ENCODE data around the gene BGLAP.

Gene BGLAP

GRCh38 chr1:156248323-156248683 is 6.3 kb downstream of the BGLAP start:
- Histone ChIP-seq H3F3A (ENCODE audit: control insufficient read depth, insufficient read depth) (peaks cover 6% of the 10 kb centered on the region), H3K4me3 (ENCODE audit: low read length) (no peak overlapping the region), H3K27ac (ENCODE audit: low read depth, low read length) (no peak overlapping the region), H3K4me2 (ENCODE audit: low read length) (no peak overlapping the region), H3K36me3 (ENCODE audit: control insufficient read depth, low read length) (peaks cover 41% of the 10 kb centered on the region), H4K20me1 (ENCODE audit: control insufficient read depth, insufficient read depth, low read depth, low read length) (no peaks in the 10 kb centered on the region), H3K4me1 (ENCODE audit: control insufficient read depth, low read length) (peaks cover 18% of the 10 kb centered on the region), H3K27me3 (ENCODE audit: control insufficient read depth, low read length) (peaks cover 11% of the 10 kb centered on the region), H3K79me2 (ENCODE audit: control insufficient read depth, low read length) (no peaks in the 10 kb centered on the region), H3K9me3 (ENCODE audit: control insufficient read depth, insufficient read depth, low read length) (no peaks in the 10 kb centered on the region), H3K9me2 (replicated peaks; ENCODE audit: control insufficient read depth, low read length) (no peaks in the 10 kb centered on the region)
- no peak for TF ChIP-seq CTCF (IDR thresholded peaks at IDR 0.05; ENCODE audit: low read depth, low read length, poor library complexity, severe bottlenecking)
- no peak for TF ChIP-seq EZH2phosphoT487 (IDR thresholded peaks at IDR 0.05; ENCODE audit: borderline replicate concordance, low read length)

- peaks cover 11% of the 10 kb centered on the region for H3K27me3 ChIP-seq (ENCODE audit: control insufficient read depth, low read length)
- no peaks in the 10 kb centered on the region for H3K79me2 ChIP-seq (ENCODE audit: control insufficient read depth, low read length)
- H3K4me3 ChIP-seq (ENCODE audit: low read length), result no peak overlapping the region
- H3K9me2 ChIP-seq (replicated peaks; ENCODE audit: control insufficient read depth, low read length), result no peaks in the 10 kb centered on the region
- H3K36me3 ChIP-seq (ENCODE audit: control insufficient read depth, low read length), result peaks cover 52% of the 10 kb centered on the region
- H3F3A ChIP-seq (ENCODE audit: control insufficient read depth, insufficient read depth), result peaks cover 6% of the 10 kb centered on the region
- H3K27ac ChIP-seq (ENCODE audit: low read depth, low read length), result no peak overlapping the region
- H3K4me1 ChIP-seq (ENCODE audit: control insufficient read depth, low read length), result peaks cover 18% of the 10 kb centered on the region
- TF ChIP-seq CTCF (IDR thresholded peaks at IDR 0.05; ENCODE audit: low read depth, low read length, poor library complexity, severe bottlenecking) (no peak), EZH2phosphoT487 (IDR thresholded peaks at IDR 0.05; ENCODE audit: borderline replicate concordance, low read length) (no peak)
- no peaks in the 10 kb centered on the region for H4K20me1 ChIP-seq (ENCODE audit: control insufficient read depth, insufficient read depth, low read depth, low read length)
- no peak overlapping the region for H3K4me2 ChIP-seq (ENCODE audit: low read length)
- H3K9me3 ChIP-seq (ENCODE audit: control insufficient read depth, insufficient read depth, low read length), result no peaks in the 10 kb centered on the region
Measured at GRCh38 chr1:156249593-156249992, 7.6 kb downstream of the BGLAP start.

- no peak for TF ChIP-seq CTCF (IDR thresholded peaks at IDR 0.05; ENCODE audit: low read depth, low read length, poor library complexity, severe bottlenecking)
- no peak overlapping the region for H3K4me3 ChIP-seq (ENCODE audit: low read length)
- H3K9me3 ChIP-seq (ENCODE audit: control insufficient read depth, insufficient read depth, low read length), result no peaks in the 10 kb centered on the region
- H4K20me1 ChIP-seq (ENCODE audit: control insufficient read depth, insufficient read depth, low read depth, low read length), result no peaks in the 10 kb centered on the region
- H3K27ac ChIP-seq (ENCODE audit: low read depth, low read length), result no peak overlapping the region
- no peak overlapping the region for H3K4me2 ChIP-seq (ENCODE audit: low read length)
- no peaks in the 10 kb centered on the region for H3K4me1 ChIP-seq (ENCODE audit: control insufficient read depth, low read length)
- no peaks in the 10 kb centered on the region for H3K9me2 ChIP-seq (replicated peaks; ENCODE audit: control insufficient read depth, low read length)
- H3K36me3 ChIP-seq (ENCODE audit: control insufficient read depth, low read length), result peaks cover 61% of the 10 kb centered on the region
- no peaks in the 10 kb centered on the region for H3K79me2 ChIP-seq (ENCODE audit: control insufficient read depth, low read length)
- peaks cover 1% of the 10 kb centered on the region; the same call in 1 of the 2 replicates for H3F3A ChIP-seq (ENCODE audit: control insufficient read depth, insufficient read depth)
- no peaks in the 10 kb centered on the region for H3K27me3 ChIP-seq (ENCODE audit: control insufficient read depth, low read length)
Measured at GRCh38 chr1:156251527-156251926, 9.5 kb downstream of the BGLAP start.

- H3K36me3 ChIP-seq (ENCODE audit: control insufficient read depth, low read length), result peaks cover 80% of the 10 kb centered on the region
- no peaks in the 10 kb centered on the region for H3F3A ChIP-seq (ENCODE audit: control insufficient read depth, insufficient read depth)
- TF ChIP-seq CTCF (IDR thresholded peaks at IDR 0.05; ENCODE audit: low read depth, low read length, poor library complexity, severe bottlenecking), result no peak
- TF ChIP-seq EZH2phosphoT487 (IDR thresholded peaks at IDR 0.05; ENCODE audit: borderline replicate concordance, low read length), result no peak
- no peak overlapping the region for H3K27ac ChIP-seq (ENCODE audit: low read depth, low read length)
- no peaks in the 10 kb centered on the region for H3K79me2 ChIP-seq (ENCODE audit: control insufficient read depth, low read length)
- no peaks in the 10 kb centered on the region for H3K4me1 ChIP-seq (ENCODE audit: control insufficient read depth, low read length)
- no peaks in the 10 kb centered on the region for H3K9me3 ChIP-seq (ENCODE audit: control insufficient read depth, insufficient read depth, low read length)
- H3K4me3 ChIP-seq (ENCODE audit: low read length), result no peak overlapping the region
- H3K9me2 ChIP-seq (replicated peaks; ENCODE audit: control insufficient read depth, low read length), result no peaks in the 10 kb centered on the region
- no peak overlapping the region for H3K4me2 ChIP-seq (ENCODE audit: low read length)
- H3K27me3 ChIP-seq (ENCODE audit: control insufficient read depth, low read length), result no peaks in the 10 kb centered on the region
- no peaks in the 10 kb centered on the region for H4K20me1 ChIP-seq (ENCODE audit: control insufficient read depth, insufficient read depth, low read depth, low read length)
Measured at GRCh38 chr1:156253634-156254033, 11.7 kb downstream of the BGLAP start.
